Heart right ventricle (tissue), 16 donors: ENCODE measurements around the gene RPS6KA2. TPM values are rescaled to one million over a fixed set of nuclear protein-coding genes. Genes with fewer than 3 reads are reported as not detected.

Source experiments
- ATAC-seq, 8 donors: fragments of 200-7000 bp; cut with Tn5 transposase; one replicate each; pipeline ENCODE4 v1.9.1; 2020; ENCODE audit warnings: mild to moderate bottlenecking in 8 of 8, moderate library complexity in 8 of 8, moderate number of reproducible peaks in 1 of 8
- DNase-seq, 2 donors: peaks; one replicate each; pipeline ENCODE4 v3.0.0-alpha.2; 2020
- H3K27ac ChIP-seq, 10 donors: fragments of 200-600 bp; sonication (generic) in 2 of 10; one replicate each; pipeline versions ENCODE4 v1.5.0 to v1.8.0; 2020 to 2022; ENCODE audit warnings: mild to moderate bottlenecking in 3 of 10
- H3K27me3 ChIP-seq, 7 donors: fragments of 200-600 bp; one replicate each; pipeline ENCODE4 v1.8.0; 2021 to 2022; ENCODE audit warnings: mild to moderate bottlenecking in 2 of 7
- H3K36me3 ChIP-seq, 9 donors: fragments of 200-600 bp; sonication (generic) in 1 of 9; one replicate each; pipeline versions ENCODE4 v1.5.0 to v1.8.0; 2020 to 2022; ENCODE audit warnings: mild to moderate bottlenecking in 2 of 9
- H3K4me1 ChIP-seq, 9 donors: fragments of 200-600 bp; sonication (generic) in 1 of 9; one replicate each; pipeline versions ENCODE4 v1.5.0 to v1.8.0; 2020 to 2022; ENCODE audit warnings: mild to moderate bottlenecking in 4 of 9
- H3K4me3 ChIP-seq, 10 donors: fragments of 200-600 bp; sonication (generic) in 2 of 10; one replicate each; pipeline versions ENCODE4 v1.5.0 to v1.8.0; 2020 to 2022; ENCODE audit warnings: mild to moderate bottlenecking in 7 of 10, moderate library complexity in 2 of 10
- H3K9me3 ChIP-seq, 11 donors: fragments of 200-600 bp in 10 of 11; sonication (generic) in 2 of 11; one replicate each; pipeline versions ENCODE4 v1.5.0 to v1.8.0; 2013 to 2022; ENCODE audit warnings: mild to moderate bottlenecking in 2 of 11, control low read depth in 1 of 11, moderate library complexity in 1 of 11
- whole genome bisulfite sequencing, 2 donors: extraction: QIAGEN DNeasy Blood & Tissue Kit; methylation state at CpG; one replicate each; pipeline ENCODE4 v1.1.7; 2013; ENCODE audit warnings: inconsistent platforms in 1 of 2; 5-methylcytosine and 5-hydroxymethylcytosine counted together
- intact Hi-C, 10 donors: fragments of 100-400 bp; cut with DNase I; formaldehyde crosslinking; loops; one replicate each; pipeline versions ENCODE4 v1.11.1 to v1.14.2; 2022
- polyA plus RNA-seq, 2 donors: library from polyadenylated mRNA; stranded (reverse); fragments of 200-250 nt; gene quantifications; one replicate each; pipeline ENCODE4 v1.2.3, GENCODE V29; 2013
- total RNA-seq, 10 donors: library from RNA; stranded (reverse); fragmentation: NEBNext Ultra II Directional in 3 of 10; extraction: Animal tissue kit (Norgen Biotek cat#: 25700) in 3 of 10; gene quantifications; one replicate each; pipeline versions ENCODE4 v1.2.1 to v1.2.4, GENCODE V29; 2021 to 2023
- TF ChIP-seq, protein P1 (sequence below), 9 donors: fragments of 200-600 bp; sonication (generic) in 2 of 9; IDR thresholded peaks; one replicate each; pipeline versions ENCODE4 v1.5.0 to v1.8.0; 2021 to 2022; ENCODE audit warnings: antibody characterized with exemption in 9 of 9, mild to moderate bottlenecking in 5 of 9, moderate library complexity in 1 of 9
- donor health status: Arrhythmogenic right ventricular cardiomyopathy.
- donor health status: ischemic (EF 13 %, LVEDD 7.1; RV severe dilation, severe dysfunction).
- donor health status: healthy with polysubstance abuse.
- donor health status: DM: no; HTN: yes; CAD: no.
- donor health status: DM: no; HTN: no; CAD: no.
- donor health status: ischemic (EF 25% LVEDD 6.9; RV normal size, moderate dysfunction).
- donor health status: ischemic (EF 25% LVEDD 5.7; RV mildly dilated, moderate dysfunction).
- donor health status: healthy.
- donor health status: DM: yes; HTN: yes; CAD: no.
- donor health status: Ischemic cardiomyopathy.
- donor health status: ischemic (EF 35%, LVEDD 5.7; RV mildly dilated, moderate dysfunction).
- donor health status: nonischemic (EF 11% LVEDD 7.7; RV severe dilation, severe dysfunction).
- donor health status: DM: yes; HTN: yes; CAD: no.
- donor health status: PGD.
- donor health status: ischemic (EF 29% LVEDD 5.4; RV normal size, mild dysfunction).
- donor health status: nonischemic (EF 23%, LVEDD 6.1; RV moderate dilation, normal function).

The RPS6KA2 gene
- total and polyA plus RNA-seq, 12 donors = 20.3 to 91.4 (median 73.7) TPM

DNA sequence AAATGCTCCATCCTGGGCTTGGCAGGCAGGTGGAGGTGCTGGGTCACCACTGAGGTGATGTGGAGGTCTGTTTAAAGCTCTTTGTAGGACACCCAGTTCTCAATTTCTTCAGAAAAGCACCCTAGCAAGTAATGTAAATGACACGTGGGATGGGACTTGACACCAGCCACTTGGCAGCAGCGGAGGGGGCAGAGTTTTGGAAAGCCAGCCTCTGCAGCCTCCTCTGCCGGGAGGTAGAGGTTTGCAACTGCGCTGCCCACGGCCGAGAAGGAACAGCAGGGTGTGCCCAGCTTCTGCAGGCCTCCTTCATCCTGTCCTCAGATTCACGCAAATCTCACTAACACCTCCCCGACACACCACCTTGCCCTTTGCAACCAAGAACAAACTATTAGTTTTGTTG is 117.9 kb downstream of the RPS6KA2 start:
- Histone ChIP-seq H3K27me3 (no peaks in the 10 kb centered on the region), H3K9me3 (no peaks in the 10 kb centered on the region), H3K4me3 (no peak overlapping the region), H3K4me1 (no peaks in the 10 kb centered on the region), H3K27ac (no peak overlapping the region), H3K36me3 (peaks cover 0 to 76% (median 19%) of the 10 kb centered on the region in 9 donors)
- DNase-seq (no peak), ATAC-seq (no peak)
- intact Hi-C loops = no loop called here
- TF ChIP-seq, protein P1, sequence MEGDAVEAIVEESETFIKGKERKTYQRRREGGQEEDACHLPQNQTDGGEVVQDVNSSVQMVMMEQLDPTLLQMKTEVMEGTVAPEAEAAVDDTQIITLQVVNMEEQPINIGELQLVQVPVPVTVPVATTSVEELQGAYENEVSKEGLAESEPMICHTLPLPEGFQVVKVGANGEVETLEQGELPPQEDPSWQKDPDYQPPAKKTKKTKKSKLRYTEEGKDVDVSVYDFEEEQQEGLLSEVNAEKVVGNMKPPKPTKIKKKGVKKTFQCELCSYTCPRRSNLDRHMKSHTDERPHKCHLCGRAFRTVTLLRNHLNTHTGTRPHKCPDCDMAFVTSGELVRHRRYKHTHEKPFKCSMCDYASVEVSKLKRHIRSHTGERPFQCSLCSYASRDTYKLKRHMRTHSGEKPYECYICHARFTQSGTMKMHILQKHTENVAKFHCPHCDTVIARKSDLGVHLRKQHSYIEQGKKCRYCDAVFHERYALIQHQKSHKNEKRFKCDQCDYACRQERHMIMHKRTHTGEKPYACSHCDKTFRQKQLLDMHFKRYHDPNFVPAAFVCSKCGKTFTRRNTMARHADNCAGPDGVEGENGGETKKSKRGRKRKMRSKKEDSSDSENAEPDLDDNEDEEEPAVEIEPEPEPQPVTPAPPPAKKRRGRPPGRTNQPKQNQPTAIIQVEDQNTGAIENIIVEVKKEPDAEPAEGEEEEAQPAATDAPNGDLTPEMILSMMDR (IDR thresholded peaks at IDR 0.05) = no peak
- WGBS, 2 donors = 94 to 96% methylated on average over 8 of the region's 8 CpGs

DNA sequence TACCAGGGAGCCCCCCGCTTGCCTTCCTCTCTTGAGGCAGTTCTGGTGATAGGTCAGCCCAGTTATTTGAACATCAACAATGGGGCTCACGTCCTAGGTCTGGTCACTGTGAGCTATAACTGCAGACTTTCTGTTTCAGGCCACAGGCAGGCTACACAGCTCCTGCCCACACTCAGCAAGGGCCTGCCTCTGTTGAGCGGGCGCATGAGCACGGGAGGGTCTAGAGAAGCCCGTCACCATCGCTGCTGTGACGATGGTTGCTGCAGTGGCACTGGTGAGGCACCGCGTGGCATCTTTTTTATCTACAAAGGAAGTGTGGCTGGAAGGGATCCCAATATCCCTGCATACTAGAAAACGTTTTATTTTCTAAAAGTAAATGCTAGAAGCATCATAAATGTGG is 118.3 kb downstream of the RPS6KA2 start:
- TF ChIP-seq, protein P1 (IDR thresholded peaks at IDR 0.05) = no peak

DNA sequence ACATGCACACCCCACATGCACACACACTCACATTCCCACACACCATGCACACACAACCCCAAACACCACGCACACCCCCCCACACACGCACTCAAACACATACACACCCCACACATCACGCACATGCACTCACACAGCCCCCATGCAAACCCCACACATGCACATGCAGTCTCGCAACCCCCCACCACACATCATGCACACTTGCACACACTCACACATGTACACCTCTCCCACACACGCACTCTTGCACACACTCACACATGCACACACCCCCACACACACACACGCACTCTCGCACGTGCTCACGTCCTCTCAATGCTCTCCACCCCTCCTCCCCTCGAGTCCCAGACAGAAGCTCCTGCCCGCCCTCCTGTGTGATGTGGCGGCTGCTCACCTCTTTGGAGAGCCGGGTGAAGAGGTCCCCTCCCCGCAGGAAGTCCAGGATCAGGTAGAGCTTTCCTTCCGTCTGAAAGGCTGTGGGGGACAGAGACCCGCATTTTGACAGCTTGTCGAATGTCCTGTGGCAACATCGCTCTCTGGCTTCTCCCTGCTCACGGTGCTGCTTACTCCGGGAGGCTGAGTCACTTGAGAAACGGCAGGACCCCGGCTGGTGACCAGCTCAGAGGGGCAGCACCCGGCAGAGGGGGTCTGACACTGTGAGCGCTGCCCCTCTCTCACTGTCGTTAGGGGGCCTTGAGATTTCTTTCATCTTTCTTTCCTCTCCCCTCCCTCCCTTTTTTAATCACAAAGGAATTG is 119.1 kb downstream of the RPS6KA2 start:
- peaks cover 0 to 80% (median 27%) of the 10 kb centered on the region in 9 donors for H3K36me3 ChIP-seq
- no peak overlapping the region for H3K27ac ChIP-seq
- no peak overlapping the region for H3K4me3 ChIP-seq
- DNase-seq (no peak), ATAC-seq (peak in 1 of 8 donors; percentile 24)
- no peaks in the 10 kb centered on the region for H3K4me1 ChIP-seq
- no peaks in the 10 kb centered on the region for H3K9me3 ChIP-seq
- intact Hi-C loops = no loop called here
- 92 to 94% methylated on average over 25 of the region's 25 CpGs for WGBS, 2 donors
- TF ChIP-seq, protein P1 (IDR thresholded peaks at IDR 0.05) = no peak
- no peaks in the 10 kb centered on the region for H3K27me3 ChIP-seq

More for the DNA sequence above, 118.3 kb downstream of the RPS6KA2 start:
- DNase-seq = no peak
- intact Hi-C loops = no loop called here
- no peaks in the 10 kb centered on the region for H3K4me1 ChIP-seq
- H3K27ac ChIP-seq = no peak overlapping the region
- H3K36me3 ChIP-seq = peaks cover 0 to 79% (median 24%) of the 10 kb centered on the region in 9 donors
- no peaks in the 10 kb centered on the region for H3K27me3 ChIP-seq
- H3K9me3 ChIP-seq = no peaks in the 10 kb centered on the region
- no peak overlapping the region for H3K4me3 ChIP-seq
- ATAC-seq = no peak
- 88 to 90% methylated on average over 11 of the region's 11 CpGs for WGBS, 2 donors

DNA sequence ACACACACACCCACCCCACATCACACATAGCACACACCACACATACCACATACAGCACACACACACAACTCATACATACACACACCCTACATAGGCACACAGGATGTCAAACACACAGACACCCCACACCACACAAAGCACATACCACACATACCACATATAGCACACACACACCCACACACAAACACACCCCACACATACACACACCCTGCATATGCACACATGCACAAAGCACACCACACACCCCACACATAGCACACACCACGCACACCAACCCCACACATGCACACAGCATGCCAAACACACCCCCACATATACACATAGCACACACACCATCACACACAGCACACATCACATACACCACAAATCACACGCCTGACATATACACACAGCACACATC is 119.7 kb downstream of the RPS6KA2 start:
- ATAC-seq (peak in 1 of 8 donors; percentile 35), DNase-seq (no peak)
- TF ChIP-seq, protein P1 (IDR thresholded peaks at IDR 0.05) = no peak
- Histone ChIP-seq H3K27me3 (no peaks in the 10 kb centered on the region), H3K36me3 (peaks cover 0 to 86% (median 27%) of the 10 kb centered on the region in 9 donors), H3K27ac (no peak overlapping the region), H3K4me3 (no peak overlapping the region), H3K9me3 (no peaks in the 10 kb centered on the region), H3K4me1 (peaks cover 0 to 5% (median 3%) of the 10 kb centered on the region in 9 donors)
- intact Hi-C loops = no loop called here
- WGBS, 2 donors = 95 to 99% methylated on average over 2 of the region's 2 CpGs
